Stimulated activated CD4-positive, alpha-beta T cell treated with anti-CD3 and anti-CD28 coated beads, TNF-alpha, amount 100 ng/mL, for 24 hours (primary cell): ENCODE data around the gene TIMM8B.
"Not testable (repeated sequence)": the region's sequence is repeated elsewhere in the genome, so short reads cannot be mapped to it uniquely, and the experiment has no call there.

ENCODE experiments used
- DNase-seq, 3 experiments: peaks; one replicate each; pipeline ENCODE4 v3.0.0-alpha.2; 2020; ENCODE audit warnings: low read depth in 3 of 3

Gene TIMM8B, protein sequence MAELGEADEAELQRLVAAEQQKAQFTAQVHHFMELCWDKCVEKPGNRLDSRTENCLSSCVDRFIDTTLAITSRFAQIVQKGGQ

DNA sequence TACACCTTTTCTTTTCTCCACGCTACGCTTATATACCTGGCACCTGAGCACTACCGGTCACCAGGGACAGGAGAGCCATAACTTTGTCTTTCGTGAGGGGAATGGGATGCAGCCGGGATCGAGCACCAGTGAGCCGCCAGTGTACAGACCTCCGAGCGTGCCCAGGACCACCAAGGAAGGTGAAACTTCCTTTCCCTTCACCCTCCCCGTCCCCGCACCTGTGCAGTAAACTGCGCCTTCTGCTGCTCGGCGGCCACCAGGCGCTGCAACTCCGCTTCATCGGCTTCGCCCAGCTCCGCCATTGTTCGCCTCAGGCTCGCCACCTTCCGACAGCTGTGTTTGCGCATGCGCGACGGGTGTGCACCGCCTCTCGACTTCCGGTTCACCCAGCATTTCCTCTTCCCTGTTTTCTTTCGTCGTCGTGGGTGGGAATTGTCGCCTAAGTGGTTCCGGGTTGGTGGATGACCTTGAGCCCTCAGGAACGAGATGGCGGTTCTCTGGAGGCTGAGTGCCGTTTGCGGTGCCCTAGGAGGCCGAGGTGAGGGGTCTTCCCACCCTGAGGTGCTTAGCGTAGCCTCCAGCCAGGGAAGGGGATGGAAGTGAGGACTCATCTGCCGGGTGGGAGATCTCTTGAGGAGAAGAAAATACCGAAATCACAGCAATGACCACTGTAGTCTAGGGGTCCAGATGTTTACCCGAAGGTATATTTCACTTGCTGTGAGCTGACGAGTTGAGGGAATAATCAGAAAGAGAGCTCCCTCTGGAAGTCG lies at the start of gene TIMM8B, which contains the start of gene SDHD:
Gene TIMM8B, minus strand, starts transcription at position 335 of the 770 bp plus-strand sequence. Its CDS starts 33 bp downstream, at position 302.
Gene SDHD, plus strand, starts transcription at position 452 of the 770 bp plus-strand sequence. Its CDS starts 35 bp downstream, at position 487.
- peak; percentile 89 to 96 (median 92) for DNase-seq

DNA sequence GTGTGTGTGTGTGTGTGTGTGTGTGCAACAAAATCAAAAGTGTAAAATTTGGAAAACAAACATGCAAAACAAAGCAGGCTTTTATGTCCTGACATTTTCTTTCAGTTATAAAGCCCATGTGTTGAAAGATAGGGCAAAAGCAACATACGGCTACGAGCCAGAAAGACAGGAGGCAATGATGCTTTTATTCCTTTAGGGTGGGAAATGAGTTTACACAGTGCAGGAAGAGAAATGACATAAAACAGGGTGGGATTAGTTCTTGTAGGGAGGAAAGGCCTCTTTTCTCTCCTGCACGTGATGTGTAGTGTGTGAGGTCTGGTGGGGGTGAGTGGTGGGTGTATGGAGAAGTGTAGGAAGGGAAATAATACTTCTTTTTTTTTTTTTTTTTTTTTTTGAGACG lies 47.9 kb upstream of the TIMM8B start:
- DNase-seq, result no peak

DNA sequence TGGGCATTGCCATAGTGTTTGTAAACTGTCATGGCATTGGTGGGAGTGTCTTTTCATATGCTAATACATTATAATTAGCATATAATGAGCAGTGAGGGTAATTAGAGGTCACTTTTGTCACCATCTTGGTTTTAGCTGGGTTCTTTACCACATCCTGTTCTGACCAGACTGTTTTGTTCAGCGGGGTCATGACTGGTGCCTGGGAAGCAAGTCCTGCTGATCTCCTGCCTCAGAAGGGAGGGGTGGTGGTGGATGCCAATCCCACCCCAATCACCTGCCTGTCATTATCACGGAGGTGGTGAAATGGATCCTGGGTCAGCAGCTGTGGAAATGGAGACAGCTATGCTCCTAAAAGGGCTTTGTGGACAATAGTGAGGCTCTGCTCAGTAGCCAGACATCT lies 46.2 kb upstream of the TIMM8B start:
- no peak for DNase-seq

DNA sequence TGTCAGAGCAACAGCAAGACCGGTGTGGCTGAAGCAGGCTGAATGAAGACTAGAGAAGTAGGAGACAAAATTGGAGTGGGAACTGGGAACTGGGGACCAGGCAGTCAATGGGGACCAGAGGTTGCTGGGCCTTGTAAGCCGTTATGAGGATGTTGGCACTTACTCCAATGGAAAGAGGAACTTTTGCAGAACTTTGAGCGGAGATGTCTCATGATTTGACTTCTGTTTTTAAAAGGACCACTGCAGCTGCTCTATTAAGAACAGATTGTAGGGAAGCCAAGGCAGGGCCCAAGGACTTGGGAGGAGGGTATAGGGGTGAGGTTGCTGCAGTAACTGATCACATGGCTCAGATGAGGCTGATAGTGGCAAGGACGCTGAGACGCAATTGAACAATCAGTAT lies 43.1 kb upstream of the TIMM8B start:
- no peak for DNase-seq

DNA sequence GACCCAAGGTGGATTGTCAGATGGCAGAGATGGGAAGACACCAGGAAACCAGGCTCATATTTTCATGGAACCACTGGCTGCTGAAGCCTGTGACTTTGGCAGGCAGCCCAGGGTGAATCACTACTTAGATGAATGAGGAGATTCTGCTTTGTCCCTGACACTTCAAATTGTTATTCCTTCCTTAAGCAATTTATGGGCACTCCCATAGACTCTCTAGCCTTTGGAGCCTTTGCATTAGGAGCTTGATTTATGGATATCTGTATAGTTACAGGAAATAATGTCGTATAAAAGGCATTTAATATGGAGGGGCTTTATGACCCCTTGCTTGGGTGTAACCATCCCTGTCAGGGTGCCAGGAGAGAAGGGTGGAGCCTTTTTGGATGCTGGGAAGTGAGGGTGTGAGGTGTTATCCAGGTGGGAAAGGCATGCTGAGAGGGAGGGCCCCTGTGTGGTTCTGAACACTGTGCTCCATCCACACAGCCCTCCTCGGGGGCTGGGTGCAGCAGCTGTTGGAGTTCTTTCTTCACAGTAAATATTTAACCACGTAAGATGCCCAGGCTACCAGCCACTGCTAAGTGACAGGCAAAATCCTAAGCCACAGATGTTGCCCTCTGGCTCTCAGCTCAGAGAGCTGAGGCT lies 42.0 kb upstream of the TIMM8B start:
- DNase-seq, result no peak

DNA sequence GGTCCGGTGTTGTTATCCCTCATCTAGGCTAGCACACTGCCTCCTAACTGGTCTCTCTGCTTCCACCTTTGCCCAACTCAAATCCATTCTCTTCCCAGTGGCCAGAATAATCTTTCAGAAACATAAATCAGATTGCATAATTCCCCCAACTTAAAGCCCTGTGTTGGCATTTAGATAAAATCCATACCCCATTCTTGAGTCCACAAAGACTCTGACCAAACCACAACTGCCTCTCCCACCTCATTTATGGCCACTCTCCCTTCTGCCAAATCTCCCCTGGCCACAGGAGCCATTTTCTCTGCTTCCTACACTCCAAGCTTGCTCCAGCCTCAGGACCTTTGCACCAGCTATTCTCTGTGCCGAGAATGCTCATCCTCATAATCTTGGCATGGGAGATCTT lies 40.5 kb upstream of the TIMM8B start:
- DNase-seq, result no peak

DNA sequence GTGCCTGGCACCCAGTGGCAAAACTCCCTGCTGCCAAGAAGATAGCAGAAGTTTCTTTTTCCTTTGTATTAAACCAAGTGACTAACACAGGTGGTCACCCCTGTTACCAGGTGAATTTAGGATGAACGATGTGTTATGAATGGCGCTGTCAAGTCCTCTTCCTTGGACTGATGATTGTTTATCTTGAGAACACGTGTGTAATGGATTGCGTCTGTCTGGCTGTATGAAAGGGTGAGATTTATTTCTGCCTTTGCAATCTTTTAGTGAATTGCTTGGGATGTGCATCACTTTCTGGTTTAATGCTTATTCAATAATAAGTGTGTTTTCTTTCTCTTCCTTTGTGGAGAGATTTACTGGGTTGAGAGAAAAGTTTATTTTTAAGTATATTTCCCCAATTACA lies 36.6 kb upstream of the TIMM8B start:
- DNase-seq, result no peak

DNA sequence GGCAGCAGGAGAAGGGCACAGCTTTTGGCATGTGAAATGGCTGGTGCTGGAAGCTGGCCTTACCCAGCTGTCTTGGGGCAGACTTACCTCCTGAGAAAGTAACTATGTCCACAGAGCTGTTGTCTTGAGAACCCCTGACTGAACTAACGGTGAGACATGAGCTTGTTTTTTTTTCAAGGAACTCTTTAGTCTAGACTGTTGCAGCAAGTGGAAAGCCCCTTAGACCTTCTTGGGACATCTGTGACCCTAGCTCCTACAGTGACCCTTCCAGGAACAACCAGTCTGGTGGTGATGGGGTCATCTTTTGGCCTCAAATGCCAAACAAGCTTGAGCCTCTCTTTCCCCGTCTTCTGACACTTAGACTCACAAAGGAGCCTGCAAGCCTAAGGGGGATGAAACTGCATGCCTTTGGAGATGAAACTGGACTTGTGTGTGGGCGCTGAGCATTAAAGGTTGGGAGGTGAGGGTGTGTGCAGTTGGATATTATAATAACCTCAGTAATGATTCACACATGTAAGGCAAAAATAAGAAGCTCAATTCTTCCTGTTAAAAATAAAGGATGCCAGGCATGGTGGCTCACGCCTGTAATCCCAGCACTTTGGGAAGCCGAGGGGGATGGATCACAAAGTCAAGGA lies 35.5 kb upstream of the TIMM8B start:
- no peak for DNase-seq

DNA sequence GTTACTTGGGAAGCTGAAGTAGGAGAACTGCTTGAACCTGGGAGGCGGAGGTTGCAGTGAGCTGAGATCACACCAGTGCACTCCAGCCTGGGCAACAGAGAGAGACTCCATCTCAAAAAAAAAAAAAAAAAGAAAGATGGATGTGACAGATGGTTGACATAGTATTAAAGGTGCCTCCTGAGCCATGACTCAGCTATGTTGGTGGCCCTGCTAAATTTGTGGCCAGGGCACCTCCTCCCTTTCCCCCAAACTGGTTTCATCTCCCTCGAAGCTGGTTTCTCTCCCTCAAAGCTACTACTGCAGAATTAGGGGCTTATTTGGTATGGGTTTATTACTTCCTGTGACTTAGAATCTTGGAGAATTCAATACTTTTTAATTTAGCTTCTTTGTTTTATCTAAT lies 31.6 kb upstream of the TIMM8B start:
- DNase-seq, result no peak

DNA sequence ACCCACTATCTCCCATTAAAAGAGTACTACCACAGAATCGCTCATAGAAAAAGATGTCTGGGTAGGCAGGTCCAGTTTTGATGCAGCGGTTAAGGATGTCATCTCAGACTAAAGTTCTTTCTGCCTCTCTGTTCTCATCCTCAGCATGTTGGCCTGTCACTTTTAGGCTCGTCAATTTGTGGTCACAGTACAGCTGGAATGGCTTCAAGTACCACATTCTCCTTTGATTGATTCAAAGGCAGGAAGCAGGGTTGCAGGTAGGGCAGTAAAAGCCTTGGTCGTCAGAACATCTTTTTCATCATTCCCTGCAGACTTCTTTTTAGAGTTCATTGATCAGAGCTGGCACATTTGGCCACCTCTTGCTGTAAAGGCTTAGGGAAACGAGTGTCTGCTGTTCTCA lies 28.8 kb upstream of the TIMM8B start:
- DNase-seq, result no peak

DNA sequence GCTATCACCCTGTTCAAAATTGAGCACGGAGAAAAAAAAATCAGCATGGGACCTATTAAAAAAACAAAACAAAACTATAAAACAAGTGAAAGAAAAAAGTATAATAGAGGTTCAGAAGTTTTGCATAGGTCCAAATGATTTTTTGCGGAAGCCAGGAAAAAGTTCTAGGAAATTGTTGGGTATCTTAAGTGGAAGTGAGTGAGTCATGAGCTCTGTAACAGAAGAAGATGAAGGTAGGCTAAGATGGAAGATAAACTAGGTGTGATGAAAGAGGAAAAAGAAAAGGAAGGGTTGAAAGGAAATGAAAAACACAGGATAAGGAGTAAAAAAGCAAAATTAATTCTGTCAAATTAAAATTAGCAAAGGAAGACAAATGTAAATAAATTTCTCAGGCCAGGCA lies 27.9 kb upstream of the TIMM8B start:
- no peak for DNase-seq

DNA sequence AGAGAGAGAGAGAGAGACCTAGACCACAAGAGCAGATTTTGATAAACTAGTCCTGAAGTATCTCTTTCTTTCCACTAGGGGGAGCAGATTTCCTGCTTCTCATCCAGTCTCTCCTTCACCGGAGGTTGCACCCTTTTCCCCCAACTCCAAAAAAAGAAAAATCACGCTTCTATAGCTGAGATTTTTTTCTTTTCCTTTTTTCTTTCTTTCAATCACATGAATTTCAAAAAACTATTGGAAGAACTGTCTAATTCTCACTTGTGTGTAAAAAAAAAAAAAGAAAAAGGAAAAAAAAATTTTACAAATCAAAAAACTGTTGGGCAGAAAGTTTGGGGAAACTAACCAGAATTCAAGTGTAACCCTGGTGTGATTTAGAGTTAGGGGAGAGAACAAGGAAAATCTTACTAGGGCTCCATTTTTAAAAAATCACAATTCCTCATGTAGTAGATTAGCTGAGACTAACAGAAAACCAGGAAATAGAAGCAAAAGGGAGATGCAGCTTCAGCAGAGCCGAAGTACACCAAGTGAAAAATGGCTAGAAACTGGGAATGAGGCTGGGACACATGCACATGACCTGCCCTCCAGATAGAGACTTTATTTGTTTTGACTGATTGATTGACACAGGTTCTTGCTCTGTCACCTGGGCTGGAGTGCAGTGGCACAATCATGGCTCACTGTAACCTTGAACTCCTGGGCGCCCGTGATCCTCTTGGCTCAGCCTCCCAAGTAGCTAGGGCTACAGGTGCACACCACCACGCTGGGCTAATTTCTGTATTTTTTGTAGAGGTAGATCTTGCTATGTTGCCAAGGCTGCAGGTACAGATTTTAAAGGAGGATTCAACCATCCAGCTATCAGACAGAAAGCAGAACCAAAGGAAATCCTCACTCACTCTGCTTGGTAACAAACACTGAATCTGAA lies 27.2 kb upstream of the TIMM8B start:
- no peak for DNase-seq

DNA sequence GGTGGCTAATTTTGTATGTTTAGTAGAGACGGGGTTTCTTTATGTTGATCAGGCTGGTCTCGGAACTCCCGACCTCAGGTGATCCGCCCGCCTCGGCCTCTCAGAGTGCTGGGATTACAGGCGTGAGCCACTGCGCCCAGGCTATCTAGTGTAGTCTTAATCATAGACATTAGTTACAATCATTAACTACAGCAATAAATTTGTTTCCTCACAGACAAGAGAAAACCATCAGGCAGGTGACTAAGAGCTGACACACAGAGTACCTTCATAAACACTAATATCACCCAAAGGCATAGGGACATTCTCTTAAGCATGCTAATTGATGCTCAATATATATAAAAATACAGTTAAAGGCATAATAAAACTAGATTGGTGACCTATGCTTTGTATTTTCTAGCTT lies 19.5 kb upstream of the TIMM8B start:
- no peak for DNase-seq

DNA sequence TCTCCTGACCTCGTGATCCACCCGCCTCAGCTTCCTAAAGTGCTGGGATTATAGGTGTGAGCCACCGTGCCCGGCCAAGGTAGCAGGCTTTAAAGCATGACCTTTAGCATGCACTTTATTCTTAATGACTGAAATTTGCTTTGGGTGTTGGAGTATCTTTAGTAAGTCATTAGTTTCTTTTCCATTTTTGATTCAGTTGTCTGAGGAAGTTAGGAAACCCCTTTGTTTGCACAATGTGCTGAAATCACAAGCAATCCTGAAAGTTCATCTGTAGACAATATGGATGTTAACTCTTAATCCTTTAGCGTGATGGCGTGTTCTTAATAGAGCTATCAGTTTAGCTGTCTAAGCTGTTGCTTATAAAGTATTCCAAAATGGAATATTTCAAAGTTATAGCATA lies 16.9 kb upstream of the TIMM8B start:
- DNase-seq, result no peak

DNA sequence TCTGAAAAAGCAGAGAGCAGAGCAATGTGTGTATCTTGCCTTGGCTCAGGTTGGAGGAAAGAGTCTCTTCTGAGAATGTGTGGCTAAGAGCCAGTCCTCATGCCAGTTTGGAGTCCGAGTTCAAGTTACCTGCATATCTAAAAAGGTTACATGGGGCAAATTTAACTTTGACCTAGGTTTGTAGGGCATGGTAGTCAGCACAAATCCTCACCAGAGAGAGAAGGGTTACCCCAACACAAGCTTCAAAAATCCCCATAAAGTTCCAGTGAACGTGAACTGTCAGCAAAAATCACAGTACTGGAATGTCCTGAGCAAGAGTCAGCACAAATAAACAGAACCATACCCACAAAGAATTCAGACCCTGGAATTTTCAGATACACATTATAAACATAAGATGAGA lies 13.9 kb upstream of the TIMM8B start:
- DNase-seq, result no peak

DNA sequence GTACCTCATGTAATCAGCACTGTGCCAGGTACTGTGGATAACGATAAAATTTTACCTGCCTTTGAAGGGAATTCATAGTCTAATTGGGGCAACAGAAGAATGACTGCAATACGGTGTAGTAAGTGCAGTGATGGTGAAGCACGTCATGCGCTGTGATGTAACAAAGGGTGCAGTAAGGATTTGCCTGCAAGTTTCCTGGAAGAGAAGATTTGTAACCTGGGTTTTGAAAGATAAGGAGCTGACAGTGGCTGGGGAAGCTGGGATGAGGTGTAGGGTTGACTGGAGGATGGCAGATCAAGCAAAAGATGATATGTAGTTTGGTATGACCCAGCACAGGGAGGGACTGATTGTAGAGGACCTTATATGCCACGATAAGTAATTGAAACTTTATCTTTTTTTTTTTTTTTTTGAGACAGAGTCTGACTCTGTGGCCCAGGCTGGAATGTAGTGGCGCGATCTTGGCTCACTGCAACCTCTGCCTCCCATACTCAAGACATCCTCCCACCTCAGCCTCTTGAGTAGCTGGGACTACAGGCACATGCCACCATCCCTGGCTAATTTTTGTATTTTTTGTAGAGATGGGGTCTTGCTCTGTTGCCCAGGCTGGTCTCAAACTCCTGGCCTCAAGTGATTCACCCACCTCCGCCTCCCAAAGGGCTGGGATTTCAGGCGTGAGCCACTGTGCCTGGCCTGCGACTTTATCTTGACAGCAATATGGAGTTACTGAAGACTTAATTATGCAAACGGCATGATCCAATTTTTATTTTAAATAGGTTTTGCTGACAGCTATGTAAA lies 11.4 kb upstream of the TIMM8B start:
- no peak for DNase-seq

DNA sequence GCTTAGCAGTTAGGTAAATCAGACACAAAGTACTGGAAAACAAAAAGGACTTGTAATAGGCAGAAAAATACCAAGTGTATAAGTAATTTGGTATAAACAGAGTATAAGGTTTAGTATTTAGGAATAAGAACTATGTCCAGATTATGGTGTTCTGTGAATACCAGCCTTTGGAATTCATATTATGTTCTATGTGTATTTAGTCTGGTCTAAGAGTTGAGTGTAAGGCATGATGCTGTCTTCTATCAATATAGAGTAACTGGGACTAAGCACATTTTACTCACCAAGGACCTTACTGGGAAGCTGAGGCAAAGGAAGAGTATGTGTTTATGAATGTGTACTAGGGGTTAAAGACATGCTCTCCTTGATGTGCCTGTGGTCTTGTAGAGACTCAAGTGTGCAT lies 9.6 kb upstream of the TIMM8B start:
- DNase-seq, result no peak

DNA sequence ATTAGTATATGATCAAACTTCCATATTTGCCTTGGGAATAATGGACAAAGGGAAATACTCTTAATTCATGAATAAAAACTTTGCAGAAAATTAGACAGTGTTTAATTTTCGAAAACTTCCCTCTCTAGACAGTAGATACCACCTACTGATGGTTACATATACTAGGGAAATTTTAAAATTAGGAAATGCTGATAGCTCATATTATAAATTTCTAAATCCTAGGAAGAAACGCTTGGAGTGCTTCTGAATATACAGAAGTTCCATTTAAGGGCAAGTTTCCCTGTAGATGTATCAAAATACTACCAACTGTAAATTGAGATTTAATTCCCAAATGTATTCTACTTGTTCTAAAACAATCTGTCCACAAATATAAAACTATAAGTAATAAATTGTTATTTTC lies 8.7 kb upstream of the TIMM8B start:
- not testable (repeated sequence) for DNase-seq

DNA sequence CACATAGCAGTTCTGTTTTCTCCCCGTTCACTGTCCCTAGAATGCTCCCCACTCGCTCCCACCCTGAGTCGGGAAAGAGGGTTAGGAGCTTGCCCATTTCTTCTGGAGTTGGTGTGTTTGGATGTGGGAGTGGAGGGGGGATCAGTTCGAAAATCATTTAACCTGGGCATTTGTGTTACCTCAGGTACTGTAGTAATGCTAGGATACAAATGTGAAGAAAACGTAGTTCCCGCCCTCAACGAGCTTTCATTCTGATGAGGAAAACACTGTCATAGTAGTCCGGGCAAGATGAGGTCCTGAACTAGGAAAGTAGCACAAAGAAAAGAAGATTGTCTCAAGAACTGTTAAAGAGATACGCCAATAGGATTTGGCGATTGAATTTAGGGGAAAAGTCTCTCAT lies 656 bp upstream of the TIMM8B start:
- no peak for DNase-seq

DNA sequence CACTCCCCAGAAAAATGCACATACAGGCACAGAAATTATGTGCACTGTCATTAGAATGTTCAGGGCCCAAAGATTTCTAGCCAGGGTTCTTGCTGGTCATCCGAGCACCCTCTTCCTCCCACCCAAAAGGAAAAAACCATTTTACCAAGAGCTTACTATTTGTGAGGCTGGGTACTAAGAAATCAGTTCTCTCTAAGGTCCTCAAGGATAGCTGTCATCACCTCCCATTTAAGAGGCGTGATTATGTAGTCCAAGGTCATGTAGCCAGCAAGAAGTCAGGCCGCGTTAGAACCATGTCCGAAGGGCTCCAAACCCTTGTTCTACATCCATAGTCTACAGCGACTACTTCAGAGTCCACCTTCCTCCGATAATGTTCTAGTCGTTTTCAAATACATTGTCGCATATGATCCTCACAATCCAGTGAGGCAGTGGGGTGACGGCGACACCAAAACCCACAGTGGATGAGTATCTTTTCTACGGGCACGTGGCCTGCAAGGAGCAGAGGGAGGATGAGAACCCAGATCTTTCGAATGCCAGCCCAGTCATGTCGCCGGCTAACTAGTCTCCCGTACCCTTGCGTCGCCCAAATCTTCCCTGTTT lies 634 bp downstream of the TIMM8B start:
- DNase-seq, result peak in 2 of 3 experiments; percentile 4 to 40
